ENCODE results near the gene KAZN.

Gene KAZN

GRCh38 chr1:14602136-14602535 lies 3.7 kb downstream of the KAZN start:
- no peak for DNase-seq (ENCODE audit: low read depth)
- TF ChIP-seq, protein P1, sequence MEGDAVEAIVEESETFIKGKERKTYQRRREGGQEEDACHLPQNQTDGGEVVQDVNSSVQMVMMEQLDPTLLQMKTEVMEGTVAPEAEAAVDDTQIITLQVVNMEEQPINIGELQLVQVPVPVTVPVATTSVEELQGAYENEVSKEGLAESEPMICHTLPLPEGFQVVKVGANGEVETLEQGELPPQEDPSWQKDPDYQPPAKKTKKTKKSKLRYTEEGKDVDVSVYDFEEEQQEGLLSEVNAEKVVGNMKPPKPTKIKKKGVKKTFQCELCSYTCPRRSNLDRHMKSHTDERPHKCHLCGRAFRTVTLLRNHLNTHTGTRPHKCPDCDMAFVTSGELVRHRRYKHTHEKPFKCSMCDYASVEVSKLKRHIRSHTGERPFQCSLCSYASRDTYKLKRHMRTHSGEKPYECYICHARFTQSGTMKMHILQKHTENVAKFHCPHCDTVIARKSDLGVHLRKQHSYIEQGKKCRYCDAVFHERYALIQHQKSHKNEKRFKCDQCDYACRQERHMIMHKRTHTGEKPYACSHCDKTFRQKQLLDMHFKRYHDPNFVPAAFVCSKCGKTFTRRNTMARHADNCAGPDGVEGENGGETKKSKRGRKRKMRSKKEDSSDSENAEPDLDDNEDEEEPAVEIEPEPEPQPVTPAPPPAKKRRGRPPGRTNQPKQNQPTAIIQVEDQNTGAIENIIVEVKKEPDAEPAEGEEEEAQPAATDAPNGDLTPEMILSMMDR (IDR thresholded peaks at IDR 0.05; ENCODE audit: low read depth, low read length, missing control alignments) = no peak
- no peak overlapping the region for H3K4me3 ChIP-seq (ENCODE audit: low read depth, low read length)

- H3K4me3 ChIP-seq (ENCODE audit: low read depth, low read length) = no peak overlapping the region
- TF ChIP-seq, protein P1 (IDR thresholded peaks at IDR 0.05; ENCODE audit: low read depth, low read length, missing control alignments) = no peak
- DNase-seq (ENCODE audit: low read depth) = no peak
Measured at GRCh38 chr1:14603645-14604044, 5.2 kb downstream of the KAZN start.

GRCh38 chr1:14604414-14604813 lies 5.9 kb downstream of the KAZN start:
- DNase-seq (ENCODE audit: low read depth) = no peak
- no peak overlapping the region for H3K4me3 ChIP-seq (ENCODE audit: low read depth, low read length)
- TF ChIP-seq, protein P1 (IDR thresholded peaks at IDR 0.05; ENCODE audit: low read depth, low read length, missing control alignments) = no peak

- no peak overlapping the region for H3K4me3 ChIP-seq (ENCODE audit: low read depth, low read length)
- DNase-seq (ENCODE audit: low read depth) = no peak
- TF ChIP-seq, protein P1 (IDR thresholded peaks at IDR 0.05; ENCODE audit: low read depth, low read length, missing control alignments) = no peak
Measured at GRCh38 chr1:14605945-14606344, 7.5 kb downstream of the KAZN start.

- no peak for DNase-seq (ENCODE audit: low read depth)
- TF ChIP-seq, protein P1 (IDR thresholded peaks at IDR 0.05; ENCODE audit: low read depth, low read length, missing control alignments) = peak; percentile 43
- H3K4me3 ChIP-seq (ENCODE audit: low read depth, low read length) = no peak overlapping the region
Measured at GRCh38 chr1:14606632-14607031, 8.1 kb downstream of the KAZN start.

- no peak for DNase-seq (ENCODE audit: low read depth)
- TF ChIP-seq, protein P1 (IDR thresholded peaks at IDR 0.05; ENCODE audit: low read depth, low read length, missing control alignments) = no peak
- no peak overlapping the region for H3K4me3 ChIP-seq (ENCODE audit: low read depth, low read length)
Measured at GRCh38 chr1:14607295-14607694, 8.8 kb downstream of the KAZN start.

- DNase-seq (ENCODE audit: low read depth) = no peak
- no peak overlapping the region for H3K4me3 ChIP-seq (ENCODE audit: low read depth, low read length)
- TF ChIP-seq, protein P1 (IDR thresholded peaks at IDR 0.05; ENCODE audit: low read depth, low read length, missing control alignments) = no peak
Measured at GRCh38 chr1:14608308-14608707, 9.8 kb downstream of the KAZN start.

Measured in GM12864 (cell line).